Measurements from ENCODE around the gene PATE4.

Gene PATE4

GRCh38 chr11:125886997-125887372 is 53.9 kb downstream of the PATE4 start:
- in situ Hi-C loops (cut with MboI; ENCODE audit: low sequenced_read_pairs) = no loop called here

GRCh38 chr11:125887373-125888324 is 54.5 kb downstream of the PATE4 start, which contains the start of gene HYLS1:
HYLS1 (plus strand) TSS chr11:125887668; CDS start chr11:125899369, 11,701 bp downstream.
- in situ Hi-C loops (cut with MboI; ENCODE audit: low sequenced_read_pairs) = no loop called here

Measured in HL-60/S4 treated with phorbol 12-myristate 13-acetate at 8.2 ng/mL for 4 days and 3 days (cell line).